Neural cell (in vitro differentiated cells): ENCODE measurements around the gene TOMM20. TPM values are rescaled to one million over a fixed set of nuclear protein-coding genes. Genes with fewer than 3 reads are reported as not detected.

Experiments
- H2AFZ ChIP-seq: fragments of 200-600, 300-800 bp; sonication (generic), shearing (Covaris generic); 2 replicates; pipeline ENCODE4 v1.6.0; 2014; ENCODE audit warnings: low read depth, mild to moderate bottlenecking, antibody characterized with exemption, low read length, moderate library complexity
- H3F3A ChIP-seq: fragments of 200-600 bp; shearing (Covaris generic); 2 replicates; pipeline ENCODE4 v1.6.1; 2016; ENCODE audit warnings: mild to moderate bottlenecking, moderate library complexity, mixed read lengths, antibody characterized with exemption, low read length; ENCODE audit not compliant: insufficient read depth, poor library complexity, severe bottlenecking
- H3K27ac ChIP-seq: fragments of 200-600, 300-800 bp; sonication (generic), shearing (Covaris generic); 2 replicates; pipeline ENCODE4 v1.5.1; 2014; ENCODE audit warnings: mild to moderate bottlenecking, low read length, moderate library complexity
- H3K27me3 ChIP-seq: fragments of 300-800, 200-600 bp; sonication (generic), shearing (Covaris generic); 2 replicates; pipeline ENCODE4 v1.6.0; 2014; ENCODE audit warnings: mild to moderate bottlenecking, low read depth, low read length, moderate library complexity; ENCODE audit not compliant: insufficient read depth
- H3K36me3 ChIP-seq: fragments of 300-800, 200-600 bp; sonication (generic), shearing (Covaris generic); 2 replicates; pipeline ENCODE4 v1.5.1; 2014; ENCODE audit warnings: mild to moderate bottlenecking, antibody characterized with exemption, low read length, moderate library complexity; ENCODE audit not compliant: insufficient read depth
- H3K4me2 ChIP-seq: fragments of 300-800, 200-600 bp; sonication (generic), shearing (Covaris generic); 2 replicates; pipeline ENCODE4 v1.6.0; 2014; ENCODE audit warnings: mild to moderate bottlenecking, low read length
- H3K4me3 ChIP-seq: fragments of 300-800, 200-600 bp; sonication (generic), shearing (Covaris generic); 2 replicates; pipeline ENCODE4 v1.5.1; 2014; ENCODE audit warnings: mild to moderate bottlenecking, low read length, moderate library complexity
- H3K79me2 ChIP-seq: fragments of 200-600 bp; shearing (Covaris generic); replicated peaks from 2 replicates; pipeline ENCODE4 v1.6.0; 2014; ENCODE audit warnings: mild to moderate bottlenecking, low read length, moderate library complexity; ENCODE audit not compliant: insufficient read depth
- H3K9ac ChIP-seq: fragments of 300-800, 200-600 bp; sonication (generic), shearing (Covaris generic); 2 replicates; pipeline ENCODE4 v1.6.1; 2016; ENCODE audit warnings: mild to moderate bottlenecking, low read length, mixed read lengths
- H3K9me2 ChIP-seq: fragments of 200-600 bp; shearing (Covaris generic); 2 replicates; pipeline ENCODE4 v1.6.1; 2016; ENCODE audit warnings: mild to moderate bottlenecking, low read length, mixed read lengths; ENCODE audit not compliant: insufficient read depth
- H3K9me3 ChIP-seq: fragments of 200-600, 300-800 bp; sonication (generic), shearing (Covaris generic); 2 replicates; pipeline ENCODE4 v1.6.1; 2016; ENCODE audit warnings: mild to moderate bottlenecking, mixed run types, low read length, moderate library complexity, mixed read lengths
- H4K20me1 ChIP-seq: fragments of 200-600 bp; shearing (Covaris generic); 2 replicates; pipeline ENCODE4 v1.6.1; 2016; ENCODE audit warnings: mild to moderate bottlenecking, mixed run types; ENCODE audit not compliant: insufficient read depth
- MXI1 ChIP-seq: fragments of 450-650 bp; conservative IDR thresholded peaks from 2 replicates; pipeline ENCODE4 v1.6.1; 2014; ENCODE audit warnings: antibody characterized with exemption, mild to moderate bottlenecking; ENCODE audit not compliant: poor library complexity, severe bottlenecking
- POLR2AphosphoS5 ChIP-seq: IDR thresholded peaks from 2 replicates; pipeline ENCODE4 v1.6.1; 2012
- RAD21 ChIP-seq: fragments of 450-650 bp; conservative IDR thresholded peaks from 2 replicates; pipeline ENCODE4 v1.6.1; 2014; ENCODE audit warnings: antibody characterized with exemption, mild to moderate bottlenecking, moderate library complexity
- SMC3 ChIP-seq: fragments of 450-650 bp; conservative IDR thresholded peaks from 2 replicates; pipeline ENCODE4 v1.6.1; 2014; ENCODE audit warnings: antibody characterized with exemption, mild to moderate bottlenecking, moderate library complexity; ENCODE audit not compliant: poor library complexity
- polyA plus RNA-seq: library from polyadenylated mRNA; depleted of rRNA; stranded (reverse); fragments of >200 nt; gene quantifications from 2 replicates; pipeline ENCODE4 v1.2.3, GENCODE V29; 2014
- TF ChIP-seq, protein P1 (sequence below): fragments of 450-650 bp; IDR thresholded peaks from 2 replicates; pipeline ENCODE4 v1.5.1; 2014; ENCODE audit warnings: antibody characterized with exemption, mild to moderate bottlenecking, moderate library complexity; ENCODE audit not compliant: poor library complexity, severe bottlenecking
- TF ChIP-seq, protein P2 (sequence below): IDR thresholded peaks from 2 replicates; pipeline ENCODE4 v1.6.1; 2012; ENCODE audit warnings: borderline replicate concordance

The TOMM20 gene
- polyA plus RNA-seq, 1 donor from 2014 or later, result 175 TPM

DNA sequence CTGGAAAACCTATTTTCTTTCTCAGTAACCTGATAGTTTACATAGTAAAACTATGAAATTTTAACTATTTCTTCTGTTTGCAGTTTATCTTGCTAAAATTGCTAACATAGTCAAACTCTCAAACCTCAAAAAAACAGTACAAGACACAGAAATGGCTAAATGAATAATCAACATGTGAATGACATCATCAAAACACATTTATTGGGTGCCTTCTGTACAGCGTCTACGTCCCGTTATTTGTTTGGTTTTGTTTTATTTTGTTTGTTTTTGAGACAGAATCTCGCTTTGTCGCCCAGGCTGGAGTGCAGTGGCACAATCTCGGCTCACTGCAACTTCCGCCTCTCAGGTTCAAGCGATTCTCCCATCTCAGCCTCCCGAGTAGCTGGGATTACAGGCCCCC is 21.2 kb upstream of the TOMM20 start:
- no peaks in the 10 kb centered on the region for H4K20me1 ChIP-seq
- H3K4me3 ChIP-seq, result no peak overlapping the region
- no peaks in the 10 kb centered on the region for H3K27me3 ChIP-seq
- H3F3A ChIP-seq, result no peaks in the 10 kb centered on the region
- TF ChIP-seq SMC3 (no peak), MXI1 (no peak), POLR2AphosphoS5 (no peak), RAD21 (no peak)
- TF ChIP-seq, protein P1, sequence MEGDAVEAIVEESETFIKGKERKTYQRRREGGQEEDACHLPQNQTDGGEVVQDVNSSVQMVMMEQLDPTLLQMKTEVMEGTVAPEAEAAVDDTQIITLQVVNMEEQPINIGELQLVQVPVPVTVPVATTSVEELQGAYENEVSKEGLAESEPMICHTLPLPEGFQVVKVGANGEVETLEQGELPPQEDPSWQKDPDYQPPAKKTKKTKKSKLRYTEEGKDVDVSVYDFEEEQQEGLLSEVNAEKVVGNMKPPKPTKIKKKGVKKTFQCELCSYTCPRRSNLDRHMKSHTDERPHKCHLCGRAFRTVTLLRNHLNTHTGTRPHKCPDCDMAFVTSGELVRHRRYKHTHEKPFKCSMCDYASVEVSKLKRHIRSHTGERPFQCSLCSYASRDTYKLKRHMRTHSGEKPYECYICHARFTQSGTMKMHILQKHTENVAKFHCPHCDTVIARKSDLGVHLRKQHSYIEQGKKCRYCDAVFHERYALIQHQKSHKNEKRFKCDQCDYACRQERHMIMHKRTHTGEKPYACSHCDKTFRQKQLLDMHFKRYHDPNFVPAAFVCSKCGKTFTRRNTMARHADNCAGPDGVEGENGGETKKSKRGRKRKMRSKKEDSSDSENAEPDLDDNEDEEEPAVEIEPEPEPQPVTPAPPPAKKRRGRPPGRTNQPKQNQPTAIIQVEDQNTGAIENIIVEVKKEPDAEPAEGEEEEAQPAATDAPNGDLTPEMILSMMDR, result no peak
- TF ChIP-seq, protein P2, sequence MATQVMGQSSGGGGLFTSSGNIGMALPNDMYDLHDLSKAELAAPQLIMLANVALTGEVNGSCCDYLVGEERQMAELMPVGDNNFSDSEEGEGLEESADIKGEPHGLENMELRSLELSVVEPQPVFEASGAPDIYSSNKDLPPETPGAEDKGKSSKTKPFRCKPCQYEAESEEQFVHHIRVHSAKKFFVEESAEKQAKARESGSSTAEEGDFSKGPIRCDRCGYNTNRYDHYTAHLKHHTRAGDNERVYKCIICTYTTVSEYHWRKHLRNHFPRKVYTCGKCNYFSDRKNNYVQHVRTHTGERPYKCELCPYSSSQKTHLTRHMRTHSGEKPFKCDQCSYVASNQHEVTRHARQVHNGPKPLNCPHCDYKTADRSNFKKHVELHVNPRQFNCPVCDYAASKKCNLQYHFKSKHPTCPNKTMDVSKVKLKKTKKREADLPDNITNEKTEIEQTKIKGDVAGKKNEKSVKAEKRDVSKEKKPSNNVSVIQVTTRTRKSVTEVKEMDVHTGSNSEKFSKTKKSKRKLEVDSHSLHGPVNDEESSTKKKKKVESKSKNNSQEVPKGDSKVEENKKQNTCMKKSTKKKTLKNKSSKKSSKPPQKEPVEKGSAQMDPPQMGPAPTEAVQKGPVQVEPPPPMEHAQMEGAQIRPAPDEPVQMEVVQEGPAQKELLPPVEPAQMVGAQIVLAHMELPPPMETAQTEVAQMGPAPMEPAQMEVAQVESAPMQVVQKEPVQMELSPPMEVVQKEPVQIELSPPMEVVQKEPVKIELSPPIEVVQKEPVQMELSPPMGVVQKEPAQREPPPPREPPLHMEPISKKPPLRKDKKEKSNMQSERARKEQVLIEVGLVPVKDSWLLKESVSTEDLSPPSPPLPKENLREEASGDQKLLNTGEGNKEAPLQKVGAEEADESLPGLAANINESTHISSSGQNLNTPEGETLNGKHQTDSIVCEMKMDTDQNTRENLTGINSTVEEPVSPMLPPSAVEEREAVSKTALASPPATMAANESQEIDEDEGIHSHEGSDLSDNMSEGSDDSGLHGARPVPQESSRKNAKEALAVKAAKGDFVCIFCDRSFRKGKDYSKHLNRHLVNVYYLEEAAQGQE, result no peak
- H2AFZ ChIP-seq, result no peak overlapping the region
- no peaks in the 10 kb centered on the region for H3K9me3 ChIP-seq
- H3K79me2 ChIP-seq, result no peaks in the 10 kb centered on the region
- no peak overlapping the region for H3K27ac ChIP-seq
- no peak overlapping the region for H3K9ac ChIP-seq
- no peaks in the 10 kb centered on the region for H3K9me2 ChIP-seq
- H3K4me2 ChIP-seq, result no peak overlapping the region
- H3K36me3 ChIP-seq, result no peaks in the 10 kb centered on the region

- H3K9me3 ChIP-seq, result no peaks in the 10 kb centered on the region
- H3K27me3 ChIP-seq, result no peaks in the 10 kb centered on the region
- H3K36me3 ChIP-seq, result peaks cover 4% of the 10 kb centered on the region
- H3K9ac ChIP-seq, result no peak overlapping the region
- no peaks in the 10 kb centered on the region for H3F3A ChIP-seq
- no peaks in the 10 kb centered on the region for H3K79me2 ChIP-seq
- H3K4me3 ChIP-seq, result no peak overlapping the region
- no peak overlapping the region for H3K4me2 ChIP-seq
- TF ChIP-seq, protein P2, result no peak
- no peak overlapping the region for H3K27ac ChIP-seq
- H4K20me1 ChIP-seq, result no peaks in the 10 kb centered on the region
- H3K9me2 ChIP-seq, result no peaks in the 10 kb centered on the region
- H2AFZ ChIP-seq, result no peak overlapping the region
Observed at GRCh38 chr1:235147269-235147668, 18.6 kb upstream of the TOMM20 start.
